Esophagus squamous epithelium (tissue), 5 donors: ENCODE results near the gene CRYM. TPM values are rescaled to one million over a fixed set of nuclear protein-coding genes. Genes with fewer than 3 reads are reported as not detected.

Source experiments
- DNase-seq: peaks from one replicate; lab custom pipeline; 2025; lab: John Stamatoyannopoulos, UW
- H3K27ac ChIP-seq, 4 donors: fragments of 200-600 bp; sonication (generic); one replicate each; pipeline ENCODE4 v1.5.1; 2016 to 2019; ENCODE audit warnings: mild to moderate bottlenecking in 1 of 4
- H3K27me3 ChIP-seq, 4 donors: fragments of 200-600 bp; sonication (generic); 1 replicate in 3 of 4; 2 replicates in 1 of 4; pipeline versions ENCODE4 v1.5.1 to v1.6.0; 2017 to 2021; ENCODE audit warnings: antibody characterized with exemption in 1 of 4
- H3K36me3 ChIP-seq, 3 donors: fragments of 200-600 bp; sonication (generic); one replicate each; pipeline ENCODE4 v1.5.1; 2016 to 2019
- H3K4me1 ChIP-seq, 3 donors: fragments of 200-600 bp; sonication (generic); one replicate each; pipeline ENCODE4 v1.5.1; 2017 to 2019
- H3K4me3 ChIP-seq, 4 donors: fragments of 200-600 bp; sonication (generic); 1 replicate in 3 of 4; 2 replicates in 1 of 4; pipeline ENCODE4 v1.5.1; 2016 to 2019; ENCODE audit warnings: mild to moderate bottlenecking in 2 of 4, moderate library complexity in 1 of 4
- H3K9me3 ChIP-seq, 3 donors: fragments of 200-600 bp; sonication (generic); one replicate each; pipeline ENCODE4 v1.5.1; 2016 to 2019
- POLR2A ChIP-seq, 4 donors: fragments of 450-650 bp; IDR thresholded peaks; one replicate each; pipeline ENCODE4 v1.6.1; 2017; ENCODE audit warnings: antibody characterized with exemption in 4 of 4, mild to moderate bottlenecking in 4 of 4, moderate library complexity in 3 of 4
- WGBS, 2 donors: methylation state at CpG; one replicate each; pipeline ENCODE4 v1.1.5; 2018; 5-methylcytosine and 5-hydroxymethylcytosine counted together
- intact Hi-C: fragments of 100-400 bp; cut with DNase I; formaldehyde crosslinking; loops from one replicate; pipeline ENCODE4 v1.15.0; 2022
- total RNA-seq, 4 donors: library from RNA; depleted of rRNA; stranded (reverse); fragments of >200 nt; gene quantifications; one replicate each; pipeline ENCODE4 v1.1.0, GENCODE V29; 2016
- TF ChIP-seq, protein P1 (sequence below), 6 experiments: fragments of 450-650 bp in 4 of 6; fragments of 200-600 bp in 2 of 6; sonication (generic) in 2 of 6; IDR thresholded peaks; one replicate each; pipeline ENCODE4 v1.5.1; 2016 to 2019; ENCODE audit warnings: antibody characterized with exemption in 6 of 6, mild to moderate bottlenecking in 4 of 6, moderate library complexity in 4 of 6
- donor health status: DM: yes; HTN: yes; CAD: no.

CRYM gene
- total RNA-seq, 4 donors from 2014 or later = 2.0 to 13.9 (median 5.8) TPM

- Histone ChIP-seq H3K9me3 (no peaks in the 10 kb centered on the region), H3K27me3 (peaks cover 0 to 72% (median 0%) of the 10 kb centered on the region in 4 donors), H3K4me3 (no peak overlapping the region), H3K36me3 (no peaks in the 10 kb centered on the region), H3K4me1 (peaks cover 0 to 11% (median 0%) of the 10 kb centered on the region in 3 donors), H3K27ac (no peak overlapping the region)
- WGBS, 2 donors = 63 to 65% methylated on average over 4 of the region's 4 CpGs
- intact Hi-C loops = no loop called here
- DNase-seq = no peak
- TF ChIP-seq POLR2A (IDR thresholded peaks at IDR 0.05) = no peak
- TF ChIP-seq, protein P1, sequence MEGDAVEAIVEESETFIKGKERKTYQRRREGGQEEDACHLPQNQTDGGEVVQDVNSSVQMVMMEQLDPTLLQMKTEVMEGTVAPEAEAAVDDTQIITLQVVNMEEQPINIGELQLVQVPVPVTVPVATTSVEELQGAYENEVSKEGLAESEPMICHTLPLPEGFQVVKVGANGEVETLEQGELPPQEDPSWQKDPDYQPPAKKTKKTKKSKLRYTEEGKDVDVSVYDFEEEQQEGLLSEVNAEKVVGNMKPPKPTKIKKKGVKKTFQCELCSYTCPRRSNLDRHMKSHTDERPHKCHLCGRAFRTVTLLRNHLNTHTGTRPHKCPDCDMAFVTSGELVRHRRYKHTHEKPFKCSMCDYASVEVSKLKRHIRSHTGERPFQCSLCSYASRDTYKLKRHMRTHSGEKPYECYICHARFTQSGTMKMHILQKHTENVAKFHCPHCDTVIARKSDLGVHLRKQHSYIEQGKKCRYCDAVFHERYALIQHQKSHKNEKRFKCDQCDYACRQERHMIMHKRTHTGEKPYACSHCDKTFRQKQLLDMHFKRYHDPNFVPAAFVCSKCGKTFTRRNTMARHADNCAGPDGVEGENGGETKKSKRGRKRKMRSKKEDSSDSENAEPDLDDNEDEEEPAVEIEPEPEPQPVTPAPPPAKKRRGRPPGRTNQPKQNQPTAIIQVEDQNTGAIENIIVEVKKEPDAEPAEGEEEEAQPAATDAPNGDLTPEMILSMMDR (IDR thresholded peaks at IDR 0.05) = no peak
Observed at GRCh38 chr16:21222495-21223337, 55.4 kb downstream of the CRYM start.

DNA sequence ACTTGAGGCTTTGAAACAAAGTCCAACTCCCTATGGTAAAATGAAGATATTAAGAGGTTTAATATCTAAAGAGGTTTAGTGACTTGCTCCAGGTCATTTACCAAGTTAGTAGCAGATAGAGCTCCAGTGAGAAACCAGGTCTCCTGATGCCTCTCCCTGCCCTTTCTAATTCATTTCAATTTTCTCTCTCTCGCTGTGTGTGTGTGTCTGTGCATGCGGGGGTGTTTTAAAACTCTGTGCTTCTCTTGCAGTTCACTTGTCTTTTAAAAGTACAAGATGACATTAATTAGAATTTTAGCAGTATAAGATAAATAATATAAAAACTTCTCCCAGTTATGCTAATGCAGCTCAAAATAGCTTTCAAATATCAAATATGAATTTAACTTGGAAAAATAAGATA is 58.5 kb downstream of the CRYM start:
- intact Hi-C loops = no loop called here
- TF ChIP-seq POLR2A (IDR thresholded peaks at IDR 0.05) = no peak
- TF ChIP-seq, protein P1 (IDR thresholded peaks at IDR 0.05) = no peak
- DNase-seq = no peak
- Histone ChIP-seq H3K4me1 (peaks cover 0 to 27% (median 0%) of the 10 kb centered on the region in 3 donors), H3K27me3 (peaks cover 0 to 69% (median 0%) of the 10 kb centered on the region in 4 donors), H3K9me3 (no peaks in the 10 kb centered on the region), H3K36me3 (no peaks in the 10 kb centered on the region), H3K27ac (no peak overlapping the region), H3K4me3 (no peak overlapping the region)
- WGBS, 2 donors = 90 to 100% methylated on average over 2 of the region's 2 CpGs

DNA sequence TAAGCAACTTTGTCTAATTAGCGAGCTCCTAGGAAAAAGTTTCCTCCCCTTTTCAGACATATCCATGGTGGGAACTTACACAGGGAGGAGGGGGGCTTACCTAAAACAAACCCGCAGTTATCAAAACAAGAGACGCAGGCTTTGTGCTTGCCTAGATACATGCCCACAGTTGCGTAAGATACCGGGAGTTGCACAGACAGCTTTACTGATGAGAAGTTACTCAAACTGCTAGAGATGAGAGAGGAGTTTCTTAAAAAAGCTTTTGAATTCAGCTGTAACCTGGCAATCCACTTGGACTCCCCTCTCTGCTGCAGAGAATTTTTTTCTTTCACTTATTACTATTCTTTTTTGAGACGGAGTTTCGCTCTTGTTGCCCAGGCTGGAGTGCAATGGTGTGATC is 59.9 kb downstream of the CRYM start:
- no peaks in the 10 kb centered on the region for H3K9me3 ChIP-seq
- TF ChIP-seq POLR2A (IDR thresholded peaks at IDR 0.05) = no peak
- TF ChIP-seq, protein P1 (IDR thresholded peaks at IDR 0.05) = no peak
- peaks cover 0 to 27% (median 0%) of the 10 kb centered on the region in 3 donors for H3K4me1 ChIP-seq
- intact Hi-C loops = no loop called here
- H3K27me3 ChIP-seq = peaks cover 0 to 64% (median 0%) of the 10 kb centered on the region in 4 donors
- no peaks in the 10 kb centered on the region for H3K36me3 ChIP-seq
- 36 to 40% methylated on average over 7 of the region's 7 CpGs for WGBS, 2 donors
- H3K4me3 ChIP-seq = no peak overlapping the region
- H3K27ac ChIP-seq = no peak overlapping the region
- DNase-seq = no peak

GRCh38 chr16:21217121-21217520 is 61.0 kb downstream of the CRYM start:
- Histone ChIP-seq H3K27me3 (peaks cover 0 to 68% (median 0%) of the 10 kb centered on the region in 4 donors), H3K4me3 (no peak overlapping the region), H3K36me3 (no peaks in the 10 kb centered on the region), H3K27ac (no peak overlapping the region), H3K9me3 (no peaks in the 10 kb centered on the region), H3K4me1 (peaks cover 0 to 25% (median 0%) of the 10 kb centered on the region in 3 donors)
- DNase-seq = no peak
- intact Hi-C loops = no loop called here
- no peak for TF ChIP-seq POLR2A (IDR thresholded peaks at IDR 0.05)
- TF ChIP-seq, protein P1 (IDR thresholded peaks at IDR 0.05) = no peak
- 52 to 61% methylated on average over 2 of the region's 2 CpGs for WGBS, 2 donors

GRCh38 chr16:21214086-21214485 is 64.0 kb downstream of the CRYM start:
- no peak for TF ChIP-seq POLR2A (IDR thresholded peaks at IDR 0.05)
- no peak overlapping the region for H3K4me3 ChIP-seq
- 53 to 67% methylated on average over 1 to 4 of the region's 4 CpGs for WGBS, 2 donors
- peaks cover 0 to 64% (median 0%) of the 10 kb centered on the region in 4 donors for H3K27me3 ChIP-seq
- H3K27ac ChIP-seq = no peak overlapping the region
- H3K4me1 ChIP-seq = peaks cover 0 to 25% (median 4%) of the 10 kb centered on the region in 3 donors
- H3K9me3 ChIP-seq = no peaks in the 10 kb centered on the region
- DNase-seq = no peak
- H3K36me3 ChIP-seq = no peaks in the 10 kb centered on the region
- intact Hi-C loops = no loop called here
